Measurements from ENCODE around the gene ABCA10. TPM values are rescaled to one million over a fixed set of nuclear protein-coding genes. Genes with fewer than 3 reads are reported as not detected.

ABCA10 gene
- total RNA-seq, 1 experiment from 2014 or later: not detected

DNA sequence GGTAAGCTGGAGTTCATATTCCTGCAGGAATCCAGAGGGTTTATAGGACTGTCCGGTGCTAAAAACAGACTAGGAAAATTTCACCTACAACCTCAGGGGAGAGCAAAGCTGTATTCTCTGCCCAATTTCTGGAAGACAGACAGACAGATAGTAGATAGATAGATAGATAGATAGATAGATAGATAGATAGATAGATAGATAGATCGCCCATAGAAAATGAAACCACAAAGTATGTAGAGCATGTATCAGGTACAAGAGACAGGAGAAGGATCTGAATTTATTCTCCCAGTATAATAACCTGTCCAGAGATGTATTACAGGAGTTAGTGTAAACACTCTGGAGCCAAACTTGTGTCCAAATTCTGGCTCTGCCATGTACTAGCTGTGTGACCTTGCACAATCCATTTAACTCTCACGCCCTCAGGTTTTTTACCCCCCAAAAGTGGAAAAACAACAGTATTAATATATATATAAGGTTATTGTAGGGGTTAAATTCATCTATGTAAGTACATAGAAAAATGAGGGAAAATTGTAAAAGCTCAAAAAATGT, 84.9 kb downstream of the ABCA10 start (continued):
- TF ChIP-seq, protein P1, sequence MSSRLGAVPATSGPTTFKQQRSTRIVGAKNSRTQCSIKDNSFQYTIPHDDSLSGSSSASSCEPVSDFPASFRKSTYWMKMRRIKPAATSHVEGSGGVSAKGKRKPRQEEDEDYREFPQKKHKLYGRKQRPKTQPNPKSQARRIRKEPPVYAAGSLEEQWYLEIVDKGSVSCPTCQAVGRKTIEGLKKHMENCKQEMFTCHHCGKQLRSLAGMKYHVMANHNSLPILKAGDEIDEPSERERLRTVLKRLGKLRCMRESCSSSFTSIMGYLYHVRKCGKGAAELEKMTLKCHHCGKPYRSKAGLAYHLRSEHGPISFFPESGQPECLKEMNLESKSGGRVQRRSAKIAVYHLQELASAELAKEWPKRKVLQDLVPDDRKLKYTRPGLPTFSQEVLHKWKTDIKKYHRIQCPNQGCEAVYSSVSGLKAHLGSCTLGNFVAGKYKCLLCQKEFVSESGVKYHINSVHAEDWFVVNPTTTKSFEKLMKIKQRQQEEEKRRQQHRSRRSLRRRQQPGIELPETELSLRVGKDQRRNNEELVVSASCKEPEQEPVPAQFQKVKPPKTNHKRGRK (CRISPR knock-in tag; IDR thresholded peaks at IDR 0.05; ENCODE audit: borderline replicate concordance): no peak

DNA sequence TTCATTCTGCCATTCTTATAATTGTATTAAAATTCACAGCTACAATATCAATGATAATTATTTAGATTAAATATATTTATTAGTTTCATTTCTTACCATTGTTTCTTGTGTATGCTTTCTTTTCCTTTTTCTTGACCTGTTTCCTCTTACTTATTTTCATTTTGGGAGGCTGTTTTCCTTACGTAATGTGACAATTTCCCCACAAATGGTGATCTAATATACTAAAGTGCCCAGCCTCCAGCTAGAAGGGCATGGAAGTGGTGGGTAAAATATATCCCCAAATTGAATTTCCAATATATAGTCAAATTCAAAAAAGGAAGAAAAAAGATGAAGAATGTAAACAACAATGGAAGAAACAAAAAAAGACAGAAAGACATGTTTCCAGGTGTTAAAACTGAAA, 85.5 kb downstream of the ABCA10 start:
- ChIA-PET CTCF (no interaction called here), POLR2A (no interaction called here)
- TF ChIP-seq TEAD1 (CRISPR knock-in tag; IDR thresholded peaks at IDR 0.05): no peak
- TF ChIP-seq, protein P2, sequence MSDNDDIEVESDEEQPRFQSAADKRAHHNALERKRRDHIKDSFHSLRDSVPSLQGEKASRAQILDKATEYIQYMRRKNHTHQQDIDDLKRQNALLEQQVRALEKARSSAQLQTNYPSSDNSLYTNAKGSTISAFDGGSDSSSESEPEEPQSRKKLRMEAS (CRISPR knock-in tag; IDR thresholded peaks at IDR 0.05): no peak
- no peak for TF ChIP-seq ZNF232 (CRISPR knock-in tag; IDR thresholded peaks at IDR 0.05)
- no peak for TF ChIP-seq ZNF121 (CRISPR knock-in tag; IDR thresholded peaks at IDR 0.05)
- TF ChIP-seq CREB1 (CRISPR knock-in tag; IDR thresholded peaks at IDR 0.05): no peak
- TF ChIP-seq, protein P3, sequence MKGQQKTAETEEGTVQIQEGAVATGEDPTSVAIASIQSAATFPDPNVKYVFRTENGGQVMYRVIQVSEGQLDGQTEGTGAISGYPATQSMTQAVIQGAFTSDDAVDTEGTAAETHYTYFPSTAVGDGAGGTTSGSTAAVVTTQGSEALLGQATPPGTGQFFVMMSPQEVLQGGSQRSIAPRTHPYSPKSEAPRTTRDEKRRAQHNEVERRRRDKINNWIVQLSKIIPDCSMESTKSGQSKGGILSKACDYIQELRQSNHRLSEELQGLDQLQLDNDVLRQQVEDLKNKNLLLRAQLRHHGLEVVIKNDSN (CRISPR knock-in tag; IDR thresholded peaks at IDR 0.05): no peak
- no peak for TF ChIP-seq CBFB (CRISPR knock-in tag; IDR thresholded peaks at IDR 0.05; ENCODE audit: low read depth)
- TF ChIP-seq FOXP1 (CRISPR knock-in tag; IDR thresholded peaks at IDR 0.05; ENCODE audit: borderline replicate concordance): no peak
- TF ChIP-seq ZNF396 (CRISPR knock-in tag; IDR thresholded peaks at IDR 0.05; ENCODE audit: borderline replicate concordance): no peak
- no peak for TF ChIP-seq ZNF423 (CRISPR knock-in tag; IDR thresholded peaks at IDR 0.05)
- TF ChIP-seq, protein P4, sequence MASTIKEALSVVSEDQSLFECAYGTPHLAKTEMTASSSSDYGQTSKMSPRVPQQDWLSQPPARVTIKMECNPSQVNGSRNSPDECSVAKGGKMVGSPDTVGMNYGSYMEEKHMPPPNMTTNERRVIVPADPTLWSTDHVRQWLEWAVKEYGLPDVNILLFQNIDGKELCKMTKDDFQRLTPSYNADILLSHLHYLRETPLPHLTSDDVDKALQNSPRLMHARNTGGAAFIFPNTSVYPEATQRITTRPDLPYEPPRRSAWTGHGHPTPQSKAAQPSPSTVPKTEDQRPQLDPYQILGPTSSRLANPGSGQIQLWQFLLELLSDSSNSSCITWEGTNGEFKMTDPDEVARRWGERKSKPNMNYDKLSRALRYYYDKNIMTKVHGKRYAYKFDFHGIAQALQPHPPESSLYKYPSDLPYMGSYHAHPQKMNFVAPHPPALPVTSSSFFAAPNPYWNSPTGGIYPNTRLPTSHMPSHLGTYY (CRISPR knock-in tag; IDR thresholded peaks at IDR 0.05): no peak
- TF ChIP-seq PRRX2 (CRISPR knock-in tag; IDR thresholded peaks at IDR 0.05): no peak
- Mint-ChIP-seq H3K27me3 (ENCODE audit: low read depth) (no peaks in the 10 kb centered on the region), H3K4me1 (peaks cover 5% of the 10 kb centered on the region), H3K27ac (no peak overlapping the region), H3K36me3 (no peaks in the 10 kb centered on the region), H3K4me3 (no peak overlapping the region), H3K9me3 (no peaks in the 10 kb centered on the region)
- DNase-seq (ENCODE audit: low spot score) (no peak), ATAC-seq (no peak)

DNA sequence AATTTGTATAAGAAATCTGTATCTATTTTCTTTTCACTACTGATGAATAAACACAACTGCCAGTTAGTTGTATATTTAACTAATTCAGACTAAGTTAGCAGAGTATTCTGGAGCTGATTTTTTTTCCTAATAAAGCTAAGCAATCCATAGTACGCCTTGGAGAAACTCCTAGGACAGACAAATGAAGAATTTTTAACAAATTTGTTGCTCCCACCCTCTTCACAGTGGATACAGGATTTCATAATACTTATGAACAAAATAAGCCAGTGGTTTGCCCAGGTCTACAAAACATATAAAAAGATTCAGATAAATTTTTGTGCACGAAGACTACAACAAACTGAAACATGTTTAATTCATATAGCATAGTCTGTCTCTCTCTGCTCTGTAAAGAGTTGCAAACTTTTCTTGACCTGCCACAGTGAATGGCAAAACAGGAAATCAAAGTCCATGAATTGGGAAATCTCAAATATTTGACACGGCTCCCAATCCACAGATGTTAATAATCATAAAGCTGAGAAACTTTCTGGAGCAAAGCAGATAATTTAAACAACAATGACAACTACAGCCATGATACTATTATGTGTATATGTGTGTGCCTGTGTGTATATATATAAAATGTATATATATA, 86.3 kb downstream of the ABCA10 start:
- no peak overlapping the region for H3K27ac Mint-ChIP-seq
- ChIA-PET POLR2A (no interaction called here), CTCF (interaction anchor here (1.0 to 1.6 kb wide), 2 partner anchors 57 to 75 kb away, joined by 3 to 5 read pairs; no protein-coding TSS in a partner anchor)
- no peak for DNase-seq (ENCODE audit: low spot score)
- no peak overlapping the region for H3K4me3 Mint-ChIP-seq
- ATAC-seq: no peak
- no peak for TF ChIP-seq CBFB (CRISPR knock-in tag; IDR thresholded peaks at IDR 0.05; ENCODE audit: low read depth)
- no peak for TF ChIP-seq TEAD1 (CRISPR knock-in tag; IDR thresholded peaks at IDR 0.05)
- TF ChIP-seq ETV6 (CRISPR knock-in tag; IDR thresholded peaks at IDR 0.05): no peak
- TF ChIP-seq, protein P5, sequence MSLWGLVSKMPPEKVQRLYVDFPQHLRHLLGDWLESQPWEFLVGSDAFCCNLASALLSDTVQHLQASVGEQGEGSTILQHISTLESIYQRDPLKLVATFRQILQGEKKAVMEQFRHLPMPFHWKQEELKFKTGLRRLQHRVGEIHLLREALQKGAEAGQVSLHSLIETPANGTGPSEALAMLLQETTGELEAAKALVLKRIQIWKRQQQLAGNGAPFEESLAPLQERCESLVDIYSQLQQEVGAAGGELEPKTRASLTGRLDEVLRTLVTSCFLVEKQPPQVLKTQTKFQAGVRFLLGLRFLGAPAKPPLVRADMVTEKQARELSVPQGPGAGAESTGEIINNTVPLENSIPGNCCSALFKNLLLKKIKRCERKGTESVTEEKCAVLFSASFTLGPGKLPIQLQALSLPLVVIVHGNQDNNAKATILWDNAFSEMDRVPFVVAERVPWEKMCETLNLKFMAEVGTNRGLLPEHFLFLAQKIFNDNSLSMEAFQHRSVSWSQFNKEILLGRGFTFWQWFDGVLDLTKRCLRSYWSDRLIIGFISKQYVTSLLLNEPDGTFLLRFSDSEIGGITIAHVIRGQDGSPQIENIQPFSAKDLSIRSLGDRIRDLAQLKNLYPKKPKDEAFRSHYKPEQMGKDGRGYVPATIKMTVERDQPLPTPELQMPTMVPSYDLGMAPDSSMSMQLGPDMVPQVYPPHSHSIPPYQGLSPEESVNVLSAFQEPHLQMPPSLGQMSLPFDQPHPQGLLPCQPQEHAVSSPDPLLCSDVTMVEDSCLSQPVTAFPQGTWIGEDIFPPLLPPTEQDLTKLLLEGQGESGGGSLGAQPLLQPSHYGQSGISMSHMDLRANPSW (CRISPR knock-in tag; conservative IDR thresholded peaks at IDR 0.05; ENCODE audit: low read depth): no peak
- H3K27me3 Mint-ChIP-seq (ENCODE audit: low read depth): no peaks in the 10 kb centered on the region
- H3K9me3 Mint-ChIP-seq: no peaks in the 10 kb centered on the region
- H3K36me3 Mint-ChIP-seq: no peaks in the 10 kb centered on the region
- H3K4me1 Mint-ChIP-seq: peaks cover under 1% of the 10 kb centered on the region; the same call in 1 of the 2 replicates
